Neutrophil (primary cell): ENCODE measurements around the gene TPBG.

Experiments
- H3K27ac ChIP-seq: fragments of 200-600 bp; sonication (generic); 2 replicates; pipeline ENCODE4 v1.5.1; 2016; ENCODE audit warnings: mild to moderate bottlenecking, moderate library complexity
- H3K27me3 ChIP-seq: fragments of 200-600 bp; sonication (generic); 2 replicates; pipeline ENCODE4 v1.6.0; 2016; ENCODE audit warnings: mild to moderate bottlenecking
- H3K36me3 ChIP-seq: fragments of 200-600 bp; sonication (generic); 2 replicates; pipeline ENCODE4 v1.5.1; 2017
- H3K4me1 ChIP-seq, 2 experiments: fragments of 200-600 bp in 1 of 2; sonication (generic) in 1 of 2; 1 replicate in 1 of 2; 2 replicates in 1 of 2; pipeline versions ENCODE4 v1.5.1 to v1.6.1; 2013 to 2016; ENCODE audit warnings: low read depth in 1 of 2, low read length in 1 of 2, mild to moderate bottlenecking in 1 of 2, moderate library complexity in 1 of 2; ENCODE audit not compliant: control insufficient read depth in 1 of 2, insufficient read depth in 1 of 2
- H3K4me3 ChIP-seq, 2 experiments: fragments of 200-600 bp in 1 of 2; sonication (generic) in 1 of 2; 1 replicate in 1 of 2; 2 replicates in 1 of 2; pipeline ENCODE4 v1.5.1; 2013 to 2016; ENCODE audit warnings: low read depth in 1 of 2, low read length in 1 of 2, mild to moderate bottlenecking in 1 of 2, moderate library complexity in 1 of 2
- H3K9me3 ChIP-seq: fragments of 200-600 bp; sonication (generic); 2 replicates; pipeline ENCODE4 v1.5.1; 2016
- CTCF ChIP-seq: fragments of 200-600 bp; sonication (generic); IDR thresholded peaks from 2 replicates; pipeline ENCODE4 v1.5.1; 2016; ENCODE audit warnings: antibody characterized with exemption

Gene TPBG, protein sequence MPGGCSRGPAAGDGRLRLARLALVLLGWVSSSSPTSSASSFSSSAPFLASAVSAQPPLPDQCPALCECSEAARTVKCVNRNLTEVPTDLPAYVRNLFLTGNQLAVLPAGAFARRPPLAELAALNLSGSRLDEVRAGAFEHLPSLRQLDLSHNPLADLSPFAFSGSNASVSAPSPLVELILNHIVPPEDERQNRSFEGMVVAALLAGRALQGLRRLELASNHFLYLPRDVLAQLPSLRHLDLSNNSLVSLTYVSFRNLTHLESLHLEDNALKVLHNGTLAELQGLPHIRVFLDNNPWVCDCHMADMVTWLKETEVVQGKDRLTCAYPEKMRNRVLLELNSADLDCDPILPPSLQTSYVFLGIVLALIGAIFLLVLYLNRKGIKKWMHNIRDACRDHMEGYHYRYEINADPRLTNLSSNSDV

DNA sequence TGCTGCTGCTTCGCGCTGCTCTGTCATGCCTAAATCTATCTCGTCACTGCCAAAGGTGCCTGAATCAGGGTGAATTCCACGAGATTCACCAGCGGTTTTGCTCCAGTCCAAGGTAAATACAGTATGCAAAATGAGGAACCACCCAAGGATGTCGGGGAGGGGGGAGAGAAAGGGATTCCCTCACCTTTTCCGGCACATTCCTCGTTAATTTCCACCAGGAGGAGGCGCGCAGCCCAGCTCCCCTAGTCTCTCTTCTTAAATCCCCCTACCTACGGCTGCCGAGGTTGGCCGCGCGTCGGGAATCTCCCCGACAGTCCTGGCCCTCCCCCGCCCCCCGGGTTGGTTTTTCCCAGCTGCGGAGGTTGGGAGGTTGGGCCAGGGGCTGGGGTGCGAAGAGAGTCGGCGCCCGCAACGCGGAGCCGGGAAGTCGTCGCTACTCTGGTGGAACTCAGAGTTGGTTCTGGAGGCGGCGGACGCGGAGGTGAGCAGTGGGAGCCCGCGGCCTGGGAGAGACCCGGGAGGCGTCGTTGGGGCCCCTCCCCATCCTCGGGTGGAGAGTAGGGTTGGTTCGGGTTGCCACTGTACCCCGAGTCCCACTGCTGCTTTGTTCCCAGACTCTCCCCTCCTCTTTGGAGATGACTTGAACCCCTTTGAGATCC lies at the start of gene TPBG:
Gene TPBG (plus strand): TSS at position 390 of the 659 bp plus-strand sequence. CDS start 1,145 bp downstream, outside the sequence.
- peak within 1 kb of the TSS; percentile 15 to 55 for H3K4me3 ChIP-seq
- TF ChIP-seq CTCF, result no peak
- peaks cover 8 to 20% of the 10 kb centered on the region in 2 experiments for H3K4me1 ChIP-seq
- no peaks in the 10 kb centered on the region for H3K9me3 ChIP-seq
- no peak within 1 kb of the TSS for H3K27ac ChIP-seq
- H3K27me3 ChIP-seq, result peaks cover 95% of the 10 kb centered on the region
- no peaks in the 10 kb centered on the region for H3K36me3 ChIP-seq

- H3K9me3 ChIP-seq, result no peaks in the 10 kb centered on the region
- H3K27ac ChIP-seq, result no peak overlapping the region
- no peaks in the 10 kb centered on the region for H3K36me3 ChIP-seq
- H3K27me3 ChIP-seq, result no peaks in the 10 kb centered on the region
- TF ChIP-seq CTCF, result no peak
- no peak overlapping the region for H3K4me3 ChIP-seq
- no peaks in the 10 kb centered on the region for H3K4me1 ChIP-seq
Measured at GRCh38 chr6:82322386-82322785, 41.2 kb upstream of the TPBG start.

- Histone ChIP-seq H3K9me3 (no peaks in the 10 kb centered on the region), H3K4me3 (no peak overlapping the region), H3K4me1 (no peaks in the 10 kb centered on the region), H3K27ac (no peak overlapping the region), H3K27me3 (no peaks in the 10 kb centered on the region), H3K36me3 (no peaks in the 10 kb centered on the region)
- TF ChIP-seq CTCF, result no peak
Measured at GRCh38 chr6:82329766-82330165, 33.9 kb upstream of the TPBG start.

DNA sequence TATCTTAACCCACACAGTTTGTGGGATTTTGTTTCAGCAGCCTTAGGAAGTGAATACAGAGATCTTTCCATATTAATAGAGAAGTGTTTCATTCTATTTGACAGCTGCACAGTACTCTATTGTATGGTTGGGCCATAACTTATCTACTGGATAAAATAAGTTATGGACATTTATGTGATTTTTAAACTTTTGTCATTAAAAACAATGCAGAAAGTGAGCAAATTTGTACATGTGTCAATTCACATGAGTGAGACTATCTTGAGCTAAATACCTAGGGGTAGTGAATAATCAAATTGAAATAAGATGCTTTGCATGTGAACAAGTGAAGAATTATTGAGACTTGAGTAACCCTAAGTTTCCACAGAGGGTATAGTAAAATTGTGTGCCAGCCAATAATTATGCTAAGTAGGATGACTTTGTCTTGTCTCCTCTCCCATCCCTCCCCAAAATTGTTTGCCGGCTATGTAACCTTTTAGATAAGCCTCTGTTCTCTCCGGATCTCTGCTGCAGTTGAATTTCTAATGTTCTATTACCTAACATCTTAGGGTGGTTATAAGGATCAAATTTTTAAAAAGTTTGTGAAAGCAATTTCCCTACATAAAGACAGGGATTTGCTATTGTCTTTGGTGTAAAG lies 33.3 kb upstream of the TPBG start:
- no peak overlapping the region for H3K4me3 ChIP-seq
- no peaks in the 10 kb centered on the region for H3K27me3 ChIP-seq
- no peaks in the 10 kb centered on the region for H3K4me1 ChIP-seq
- H3K9me3 ChIP-seq, result no peaks in the 10 kb centered on the region
- no peak overlapping the region for H3K27ac ChIP-seq
- H3K36me3 ChIP-seq, result no peaks in the 10 kb centered on the region
- no peak for TF ChIP-seq CTCF

- Histone ChIP-seq H3K9me3 (no peaks in the 10 kb centered on the region), H3K27ac (no peak overlapping the region), H3K4me3 (no peak overlapping the region), H3K27me3 (no peaks in the 10 kb centered on the region), H3K36me3 (no peaks in the 10 kb centered on the region), H3K4me1 (no peaks in the 10 kb centered on the region)
- TF ChIP-seq CTCF, result no peak
Measured at GRCh38 chr6:82331031-82331773, 32.4 kb upstream of the TPBG start.
